ENCODE data around the gene ELOA.

ELOA gene

GRCh38 chr1:23701996-23702395 lies 41.3 kb upstream of the ELOA start:
- H3K9ac ChIP-seq: no peak overlapping the region
- no peak overlapping the region for H2AFZ ChIP-seq
- H3K4me2 ChIP-seq (ENCODE audit: low read length): no peak overlapping the region
- no peaks in the 10 kb centered on the region for H3K4me1 ChIP-seq
- no peaks in the 10 kb centered on the region for H3K27me3 ChIP-seq (ENCODE audit: control insufficient read depth, insufficient read depth, low read length)
- H3K4me3 ChIP-seq (ENCODE audit: low read depth, low read length): no peak overlapping the region
- no peak overlapping the region for H3K27ac ChIP-seq
- H3K36me3 ChIP-seq (ENCODE audit: control insufficient read depth, insufficient read depth, low read length): no peaks in the 10 kb centered on the region
- no peaks in the 10 kb centered on the region for H3K9me3 ChIP-seq (ENCODE audit: control insufficient read depth, low read length)
- peaks cover 5% of the 10 kb centered on the region for H3K79me2 ChIP-seq
- no peak for TF ChIP-seq CTCF (IDR thresholded peaks at IDR 0.05)

DNA sequence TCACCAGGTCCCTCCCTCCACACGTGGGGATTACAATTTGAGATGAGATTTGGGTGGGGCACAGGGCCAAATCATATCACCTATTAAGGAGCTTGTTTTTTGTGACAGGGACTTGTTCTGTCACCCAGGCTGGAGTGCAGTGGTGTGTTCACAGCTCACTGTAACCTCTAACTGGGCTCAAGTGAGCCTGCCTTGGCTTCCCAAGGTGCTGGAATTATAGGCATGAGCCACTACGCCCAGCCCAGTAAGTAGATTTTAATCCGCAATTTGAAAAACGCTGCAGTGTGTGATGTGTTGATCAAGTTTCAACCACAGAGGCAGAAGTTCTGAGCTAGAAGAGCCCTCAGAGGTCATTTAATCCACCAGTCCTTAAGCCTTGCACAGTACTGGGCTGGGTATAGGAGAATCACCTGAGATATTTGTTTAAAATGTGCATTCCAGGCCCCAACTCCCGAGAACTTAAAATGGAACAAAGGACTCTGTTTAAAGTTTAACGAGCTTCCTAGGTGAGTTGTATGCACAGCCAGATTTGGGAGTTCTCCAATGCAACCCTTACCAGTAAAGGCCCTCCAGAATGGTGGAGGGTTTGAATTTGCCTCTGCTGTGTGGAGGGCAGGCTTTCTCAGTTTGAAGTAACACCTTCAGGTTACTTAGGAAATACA lies 38.3 kb upstream of the ELOA start:
- no peak overlapping the region for H3K4me3 ChIP-seq (ENCODE audit: low read depth, low read length)
- H3K36me3 ChIP-seq (ENCODE audit: control insufficient read depth, insufficient read depth, low read length): no peaks in the 10 kb centered on the region
- H3K27ac ChIP-seq: no peak overlapping the region

DNA sequence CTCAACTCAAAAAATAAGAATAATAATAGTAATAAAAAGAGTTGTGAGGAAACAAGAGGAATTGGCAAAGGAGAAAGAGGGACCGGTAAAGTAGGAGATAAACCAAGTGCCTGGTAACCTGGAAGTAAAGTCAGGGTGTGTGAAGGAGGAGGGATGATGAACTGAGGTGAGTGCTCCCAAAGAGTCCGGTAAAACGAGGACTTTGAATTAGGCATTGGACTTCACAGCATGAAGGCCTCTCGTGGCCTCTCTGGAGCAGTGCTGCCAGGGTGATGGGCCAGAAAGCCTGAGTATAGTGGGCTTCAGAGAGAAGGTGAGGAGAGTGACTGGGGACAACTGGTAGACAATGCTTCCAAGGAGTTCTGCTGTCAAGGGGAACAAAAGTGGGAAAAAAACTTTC lies 34.0 kb upstream of the ELOA start:
- no peaks in the 10 kb centered on the region for H3K27me3 ChIP-seq (ENCODE audit: control insufficient read depth, insufficient read depth, low read length)
- H3K9ac ChIP-seq: no peak overlapping the region
- H3K79me2 ChIP-seq: peaks cover 5% of the 10 kb centered on the region
- no peak overlapping the region for H2AFZ ChIP-seq
- TF ChIP-seq CTCF (IDR thresholded peaks at IDR 0.05): no peak
- H3K4me2 ChIP-seq (ENCODE audit: low read length): no peak overlapping the region
- no peaks in the 10 kb centered on the region for H3K36me3 ChIP-seq (ENCODE audit: control insufficient read depth, insufficient read depth, low read length)
- H3K9me3 ChIP-seq (ENCODE audit: control insufficient read depth, low read length): no peaks in the 10 kb centered on the region
- no peaks in the 10 kb centered on the region for H3K4me1 ChIP-seq
- no peak overlapping the region for H3K4me3 ChIP-seq (ENCODE audit: low read depth, low read length)
- no peak overlapping the region for H3K27ac ChIP-seq

More for the DNA sequence above, 38.3 kb upstream of the ELOA start:
- no peak overlapping the region for H2AFZ ChIP-seq
- H3K27me3 ChIP-seq (ENCODE audit: control insufficient read depth, insufficient read depth, low read length): no peaks in the 10 kb centered on the region
- no peak overlapping the region for H3K4me2 ChIP-seq (ENCODE audit: low read length)
- H3K9ac ChIP-seq: no peak overlapping the region
- no peak for TF ChIP-seq CTCF (IDR thresholded peaks at IDR 0.05)
- H3K4me1 ChIP-seq: no peaks in the 10 kb centered on the region
- no peaks in the 10 kb centered on the region for H3K9me3 ChIP-seq (ENCODE audit: control insufficient read depth, low read length)
- peaks cover 5% of the 10 kb centered on the region for H3K79me2 ChIP-seq

DNA sequence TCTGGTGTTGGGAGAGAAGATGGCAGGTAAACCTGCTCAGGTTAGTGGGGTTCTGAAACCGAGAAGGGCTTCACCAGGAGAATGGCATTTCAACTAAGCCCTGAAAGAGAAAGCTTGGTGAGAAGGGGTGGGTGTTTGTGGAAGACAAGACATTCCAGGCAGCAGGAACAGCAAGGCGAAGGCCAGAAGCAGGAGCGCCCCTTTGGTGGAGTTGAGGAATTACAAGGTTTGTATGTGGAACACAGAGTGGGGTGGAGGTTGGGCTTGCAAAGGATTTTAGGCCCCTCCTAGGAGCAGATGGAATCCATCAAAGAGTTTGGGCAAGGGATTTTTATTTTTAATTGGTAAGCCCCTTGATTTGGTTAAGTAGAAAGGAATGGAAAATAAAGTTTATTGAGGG lies 24.8 kb upstream of the ELOA start:
- Histone ChIP-seq H2AFZ (no peak overlapping the region), H3K4me2 (ENCODE audit: low read length) (no peak overlapping the region), H3K36me3 (ENCODE audit: control insufficient read depth, insufficient read depth, low read length) (no peaks in the 10 kb centered on the region), H3K79me2 (peaks cover 6% of the 10 kb centered on the region), H3K4me1 (no peaks in the 10 kb centered on the region), H3K4me3 (ENCODE audit: low read depth, low read length) (no peak overlapping the region), H3K9me3 (ENCODE audit: control insufficient read depth, low read length) (no peaks in the 10 kb centered on the region), H3K9ac (no peak overlapping the region), H3K27ac (no peak overlapping the region), H3K27me3 (ENCODE audit: control insufficient read depth, insufficient read depth, low read length) (no peaks in the 10 kb centered on the region)
- no peak for TF ChIP-seq CTCF (IDR thresholded peaks at IDR 0.05)

GRCh38 chr1:23719162-23719820 lies 24.0 kb upstream of the ELOA start:
- no peak for TF ChIP-seq CTCF (IDR thresholded peaks at IDR 0.05)
- Histone ChIP-seq H3K9me3 (ENCODE audit: control insufficient read depth, low read length) (no peaks in the 10 kb centered on the region), H3K36me3 (ENCODE audit: control insufficient read depth, insufficient read depth, low read length) (no peaks in the 10 kb centered on the region), H3K9ac (no peak overlapping the region), H3K79me2 (peaks cover 6% of the 10 kb centered on the region), H2AFZ (no peak overlapping the region), H3K4me2 (ENCODE audit: low read length) (no peak overlapping the region), H3K4me3 (ENCODE audit: low read depth, low read length) (no peak overlapping the region), H3K27me3 (ENCODE audit: control insufficient read depth, insufficient read depth, low read length) (no peaks in the 10 kb centered on the region), H3K27ac (no peak overlapping the region), H3K4me1 (no peaks in the 10 kb centered on the region)

Data from parathyroid adenoma (tissue), 2 donors.